Karpas-422 (cell line): ENCODE data around the gene TMEM151A. TPM values are rescaled to one million over a fixed set of nuclear protein-coding genes. Genes with fewer than 3 reads are reported as not detected.

Experiments
- DNase-seq: peaks from one replicate; pipeline ENCODE4 v3.0.0-alpha.2; 2015
- H2AFZ ChIP-seq: fragments of 200-600 bp; sonication (generic); 2 replicates; pipeline ENCODE4 v1.6.1; 2014; ENCODE audit warnings: antibody characterized with exemption, low read length, mixed read lengths
- H3K27ac ChIP-seq: fragments of 200-600 bp; sonication (generic); 2 replicates; pipeline ENCODE4 v1.5.1; 2014; ENCODE audit warnings: mild to moderate bottlenecking, low read length, moderate library complexity
- H3K27me3 ChIP-seq: fragments of 200-600 bp; sonication (generic); 2 replicates; pipeline ENCODE4 v1.6.1; 2014; ENCODE audit warnings: low read length, mixed read lengths
- H3K36me3 ChIP-seq: fragments of 200-600 bp; sonication (generic); 2 replicates; pipeline ENCODE4 v1.6.1; 2014; ENCODE audit warnings: low read length, mixed read lengths; ENCODE audit not compliant: insufficient read depth
- H3K4me1 ChIP-seq: fragments of 200-600 bp; sonication (generic); 2 replicates; pipeline ENCODE4 v1.6.1; 2014; ENCODE audit warnings: mild to moderate bottlenecking, low read length, mixed read lengths
- H3K4me2 ChIP-seq: fragments of 200-600 bp; sonication (generic); 2 replicates; pipeline ENCODE4 v1.6.1; 2014; ENCODE audit warnings: low read length, low read depth, mild to moderate bottlenecking; ENCODE audit not compliant: poor library complexity, severe bottlenecking
- H3K4me3 ChIP-seq: fragments of 200-600 bp; sonication (generic); 2 replicates; pipeline ENCODE4 v1.5.1; 2014; ENCODE audit warnings: mild to moderate bottlenecking, antibody characterized with exemption, low read length, mixed read lengths
- H3K79me2 ChIP-seq: fragments of 200-600 bp; sonication (generic); 2 replicates; pipeline ENCODE4 v1.6.1; 2014; ENCODE audit warnings: mild to moderate bottlenecking, low read length, mixed read lengths
- H3K9ac ChIP-seq: fragments of 200-600 bp; sonication (generic); 2 replicates; pipeline ENCODE4 v1.6.0; 2014; ENCODE audit warnings: low read length
- H3K9me2 ChIP-seq: fragments of 200-600 bp; sonication (generic), shearing (Covaris generic); replicated peaks from 2 replicates; pipeline ENCODE4 v1.6.0; 2014; ENCODE audit warnings: mild to moderate bottlenecking, low read length, moderate library complexity; ENCODE audit not compliant: insufficient read depth
- H3K9me3 ChIP-seq: fragments of 300-700, 200-600 bp; sonication (generic); 2 replicates; pipeline ENCODE4 v1.6.1; 2014; ENCODE audit warnings: low read length, mixed read lengths
- H4K20me1 ChIP-seq: fragments of 200-600 bp; sonication (generic); 2 replicates; pipeline ENCODE4 v1.6.1; 2014; ENCODE audit warnings: mild to moderate bottlenecking, antibody characterized with exemption, low read length, low read depth; ENCODE audit not compliant: insufficient read depth
- total RNA-seq: library from RNA; depleted of rRNA; stranded (reverse); fragments of >200 nt; shearing (Covaris generic); gene quantifications from 2 replicates; pipeline ENCODE4 v1.2.3, GENCODE V29; 2014; ENCODE audit warnings: low replicate concordance

The TMEM151A gene
- total RNA-seq, 1 experiment from 2014 or later, result not detected

- peaks cover 20% of the 10 kb centered on the region for H3K79me2 ChIP-seq
- H3K4me3 ChIP-seq, result peak within 1 kb of the TSS; percentile 99
- H3K9me3 ChIP-seq, result no peaks in the 10 kb centered on the region
- H3K27me3 ChIP-seq, result no peaks in the 10 kb centered on the region
- peaks cover 26% of the 10 kb centered on the region for H3K4me1 ChIP-seq
- 0 out of 2 replicates have a peak, but pooled peaks cover 4% of the 10 kb centered on the region for H4K20me1 ChIP-seq
- H2AFZ ChIP-seq, result peak within 1 kb of the TSS; percentile 83; the same call in 1 of the 2 replicates
- peak; percentile 99 for DNase-seq
- H3K36me3 ChIP-seq, result 0 out of 2 replicates have a peak, but pooled peaks cover 4% of the 10 kb centered on the region
- H3K4me2 ChIP-seq, result peak within 1 kb of the TSS; percentile 94
- H3K27ac ChIP-seq, result peak within 1 kb of the TSS; percentile 68
- H3K9ac ChIP-seq, result peak within 1 kb of the TSS; percentile 98
- H3K9me2 ChIP-seq, result no peaks in the 10 kb centered on the region
Observed at GRCh38 chr11:66288671-66289547, 2.8 kb upstream of the TMEM151A start, which contains the start of gene YIF1A. TSS of gene YIF1A (minus strand) at chr11:66289143. CDS start at chr11:66288985, 158 bp downstream.

DNA sequence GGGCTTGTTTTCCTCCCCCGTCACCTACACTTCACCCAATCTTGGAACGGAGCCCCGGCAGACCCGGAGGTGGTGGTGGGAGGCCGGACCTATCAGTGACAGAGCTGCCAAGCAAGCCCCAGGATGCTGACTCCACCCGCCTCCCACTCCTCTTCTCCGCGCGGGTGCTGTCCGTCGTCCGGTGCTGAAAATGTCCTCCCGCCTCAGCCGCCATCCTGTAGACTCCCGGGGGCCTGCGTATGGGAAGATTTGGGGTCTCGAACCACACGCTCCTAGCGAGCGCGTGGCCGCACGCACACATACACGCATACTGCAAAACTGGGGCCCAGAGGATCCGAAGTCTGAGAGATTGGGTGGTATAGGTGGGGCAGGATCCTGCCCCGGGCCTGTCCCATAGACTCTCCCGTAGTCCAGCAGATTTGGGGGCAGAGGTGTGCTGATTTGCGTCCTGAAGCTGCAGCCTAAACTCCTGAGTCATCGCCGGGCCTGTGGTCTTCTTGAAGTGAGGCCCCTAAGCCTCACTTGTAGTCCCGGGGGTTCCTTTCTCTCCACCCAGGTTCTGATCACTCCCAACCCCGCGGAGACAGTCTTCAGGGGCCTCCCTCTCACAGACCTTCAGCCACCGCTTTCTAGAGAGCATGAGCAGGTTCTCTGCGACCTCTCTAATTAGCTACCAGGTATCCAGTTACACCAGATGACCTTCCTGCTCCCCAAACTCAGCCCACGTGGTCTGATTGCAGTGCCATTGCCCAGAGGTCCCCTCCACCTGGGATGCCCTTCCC, 2.0 kb upstream of the TMEM151A start:
- Histone ChIP-seq H3K36me3 (0 out of 2 replicates have a peak, but pooled peaks cover 4% of the 10 kb centered on the region), H3K79me2 (peaks cover 20% of the 10 kb centered on the region), H3K4me2 (peak overlapping the region; percentile 94), H3K9ac (peak overlapping the region; percentile 79), H3K9me3 (no peaks in the 10 kb centered on the region), H3K4me3 (peak overlapping the region; percentile 80), H4K20me1 (0 out of 2 replicates have a peak, but pooled peaks cover 4% of the 10 kb centered on the region), H3K27ac (no peak overlapping the region), H3K27me3 (no peaks in the 10 kb centered on the region), H3K4me1 (peaks cover 26% of the 10 kb centered on the region), H3K9me2 (no peaks in the 10 kb centered on the region), H2AFZ (0 out of 2 replicates have a peak overlapping the region, but pooled peaks have one; percentile 72)
- DNase-seq, result peak; percentile 89

DNA sequence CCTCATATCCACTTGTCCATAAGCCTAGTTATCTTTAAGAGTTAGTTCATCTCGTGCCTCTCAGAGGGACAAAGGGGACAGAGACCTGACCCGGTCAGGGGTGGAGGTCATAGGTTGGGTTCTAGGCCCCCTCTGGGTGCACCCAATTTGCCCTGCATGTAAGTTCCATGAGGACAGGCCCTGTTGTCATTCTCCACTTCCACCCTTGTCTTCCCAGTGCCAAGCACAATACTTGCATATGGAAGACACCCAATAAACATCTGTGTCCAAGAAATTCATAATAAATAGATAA, 1.4 kb upstream of the TMEM151A start:
- Histone ChIP-seq H3K27me3 (no peaks in the 10 kb centered on the region), H3K9me3 (no peaks in the 10 kb centered on the region), H3K4me3 (peak overlapping the region; percentile 80), H4K20me1 (0 out of 2 replicates have a peak, but pooled peaks cover 4% of the 10 kb centered on the region), H3K4me1 (peaks cover 26% of the 10 kb centered on the region), H3K9me2 (no peaks in the 10 kb centered on the region), H3K79me2 (peaks cover 20% of the 10 kb centered on the region), H3K27ac (no peak overlapping the region), H3K36me3 (0 out of 2 replicates have a peak, but pooled peaks cover 1% of the 10 kb centered on the region), H2AFZ (no peak overlapping the region), H3K9ac (peak overlapping the region; percentile 79), H3K4me2 (peak overlapping the region; percentile 94)
- DNase-seq, result no peak

DNA sequence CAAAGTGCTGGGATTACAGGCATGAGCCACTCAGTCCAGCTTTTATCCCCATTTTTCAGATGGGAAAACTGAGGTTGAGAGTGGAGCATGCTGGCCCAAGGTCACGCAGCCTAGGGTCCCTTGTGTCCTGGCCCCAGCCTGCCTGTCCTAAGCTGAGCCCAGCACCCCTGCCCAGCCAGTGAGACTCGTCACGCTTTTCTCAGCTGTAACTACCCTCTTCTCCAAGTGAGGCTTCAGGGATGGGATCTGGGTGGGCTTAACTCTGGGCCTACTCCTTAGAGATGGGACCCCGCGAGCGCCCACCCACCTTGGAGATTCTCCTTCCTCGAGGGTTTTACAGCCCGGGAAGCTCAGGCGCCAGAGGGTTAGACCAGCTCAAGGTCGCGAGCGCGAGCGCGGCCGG, 390 bp upstream of the TMEM151A start:
- Histone ChIP-seq H2AFZ (no peak overlapping the region), H4K20me1 (0 out of 2 replicates have a peak, but pooled peaks cover 4% of the 10 kb centered on the region)

GRCh38 chr11:66292543-66293332, 1.0 kb downstream of the TMEM151A start:
- H3K79me2 ChIP-seq, result peaks cover 10% of the 10 kb centered on the region
- H3K4me2 ChIP-seq, result no peak overlapping the region
- no peak overlapping the region for H3K27ac ChIP-seq
- no peak overlapping the region for H3K4me3 ChIP-seq
- H3K9me2 ChIP-seq, result no peaks in the 10 kb centered on the region
- 0 out of 2 replicates have a peak, but pooled peaks cover 3% of the 10 kb centered on the region for H4K20me1 ChIP-seq
- peaks cover 18% of the 10 kb centered on the region for H3K4me1 ChIP-seq
- H2AFZ ChIP-seq, result no peak overlapping the region
- H3K27me3 ChIP-seq, result no peaks in the 10 kb centered on the region
- DNase-seq, result no peak
- H3K36me3 ChIP-seq, result no peaks in the 10 kb centered on the region
- H3K9me3 ChIP-seq, result no peaks in the 10 kb centered on the region
- no peak overlapping the region for H3K9ac ChIP-seq

More for the DNA sequence above, 390 bp upstream of the TMEM151A start:
- Histone ChIP-seq H3K4me2 (no peak overlapping the region), H3K79me2 (peaks cover 15% of the 10 kb centered on the region), H3K9me2 (no peaks in the 10 kb centered on the region), H3K4me3 (no peak overlapping the region), H3K9ac (no peak overlapping the region), H3K27me3 (no peaks in the 10 kb centered on the region), H3K36me3 (no peaks in the 10 kb centered on the region), H3K4me1 (peaks cover 26% of the 10 kb centered on the region), H3K9me3 (no peaks in the 10 kb centered on the region), H3K27ac (no peak overlapping the region)
- no peak for DNase-seq

DNA sequence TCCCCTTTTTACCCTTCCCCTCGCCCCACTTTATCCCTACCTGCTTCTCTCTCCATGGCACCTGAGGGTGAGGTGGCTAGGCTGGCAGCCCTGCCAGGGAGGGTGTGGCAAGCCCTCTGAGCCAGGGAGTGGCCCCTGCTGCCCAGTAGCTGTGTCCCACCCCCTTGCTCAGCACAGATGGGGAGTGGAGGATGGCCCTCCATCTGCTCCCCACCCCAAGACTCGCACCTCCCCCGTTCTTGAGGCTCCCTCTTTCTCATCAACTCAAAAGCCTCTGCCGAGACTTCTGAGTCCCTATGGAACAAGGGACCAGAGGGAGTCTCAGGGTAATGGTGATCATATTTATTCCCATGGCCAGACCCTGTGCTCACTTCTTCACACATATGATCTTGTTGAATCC, 1.7 kb downstream of the TMEM151A start:
- H3K4me1 ChIP-seq, result peaks cover 11% of the 10 kb centered on the region
- no peak overlapping the region for H3K4me3 ChIP-seq
- no peak for DNase-seq
- H2AFZ ChIP-seq, result no peak overlapping the region
- no peaks in the 10 kb centered on the region for H3K27me3 ChIP-seq
- no peak overlapping the region for H3K4me2 ChIP-seq
- H3K9me2 ChIP-seq, result no peaks in the 10 kb centered on the region
- no peak overlapping the region for H3K27ac ChIP-seq
- no peaks in the 10 kb centered on the region for H4K20me1 ChIP-seq
- H3K9me3 ChIP-seq, result no peaks in the 10 kb centered on the region
- H3K9ac ChIP-seq, result no peak overlapping the region
- peaks cover 4% of the 10 kb centered on the region for H3K79me2 ChIP-seq
- no peaks in the 10 kb centered on the region for H3K36me3 ChIP-seq

DNA sequence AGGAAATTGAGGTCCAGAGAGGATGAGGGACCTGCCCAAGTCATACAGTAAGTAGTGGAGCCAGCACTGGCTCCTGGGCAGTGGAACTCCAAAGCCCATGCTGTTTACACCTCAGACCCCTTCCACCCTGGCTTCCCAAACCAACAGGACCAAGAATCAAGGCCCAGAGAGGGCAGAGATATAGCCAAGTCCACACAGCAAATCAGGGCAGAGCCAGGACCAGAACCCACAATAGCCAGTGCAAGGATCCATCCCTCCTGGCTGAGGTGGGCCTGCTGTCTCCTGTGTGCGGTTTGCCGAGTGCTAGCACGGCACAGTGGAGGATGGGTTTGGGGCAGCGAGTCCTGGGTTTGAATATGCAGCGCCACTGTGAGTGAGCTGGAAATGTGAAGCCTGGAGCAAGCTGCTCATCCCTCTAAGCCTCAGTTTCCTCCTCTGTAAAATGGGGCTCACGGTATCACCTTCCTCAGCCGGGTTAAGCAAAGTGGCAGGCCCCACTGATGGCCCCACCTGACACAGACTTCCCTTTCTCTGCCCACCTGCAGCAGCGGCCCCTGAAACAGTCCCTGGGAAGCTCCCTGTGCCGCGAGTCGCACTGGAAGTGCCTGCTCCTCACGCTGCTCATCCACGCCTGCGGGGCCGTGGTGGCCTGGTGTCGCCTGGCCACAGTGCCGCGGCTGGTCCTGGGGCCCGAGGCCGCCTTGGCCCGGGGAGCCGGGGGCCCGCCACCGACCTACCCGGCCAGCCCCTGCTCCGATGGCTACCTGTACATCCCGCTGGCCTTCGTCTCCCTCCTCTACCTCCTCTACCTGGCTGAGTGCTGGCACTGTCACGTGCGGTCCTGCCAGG, 2.3 kb downstream of the TMEM151A start:
- Histone ChIP-seq H3K79me2 (no peaks in the 10 kb centered on the region), H3K9ac (no peak overlapping the region), H3K9me2 (no peaks in the 10 kb centered on the region), H3K27me3 (no peaks in the 10 kb centered on the region), H4K20me1 (no peaks in the 10 kb centered on the region), H3K4me3 (no peak overlapping the region), H3K36me3 (no peaks in the 10 kb centered on the region), H3K4me2 (no peak overlapping the region), H3K27ac (no peak overlapping the region), H3K4me1 (peaks cover 11% of the 10 kb centered on the region), H3K9me3 (no peaks in the 10 kb centered on the region), H2AFZ (no peak overlapping the region)
- no peak for DNase-seq
